GM10266 (cell line): ENCODE measurements around the gene GADD45A.
"Not testable (repeated sequence)": the region's sequence is repeated elsewhere in the genome, so short reads cannot be mapped to it uniquely, and the experiment has no call there.

Experiments
- DNase-seq: peaks from one replicate; pipeline ENCODE4 v3.0.0; 2012; ENCODE audit errors: extremely low spot score
- TF ChIP-seq, protein P1 (sequence below): IDR thresholded peaks from 2 replicates; pipeline ENCODE4 v1.5.1; 2012; ENCODE audit warnings: mild to moderate bottlenecking, low read depth; ENCODE audit not compliant: control insufficient read depth, insufficient read depth; ENCODE audit errors: missing control alignments

GADD45A gene

DNA sequence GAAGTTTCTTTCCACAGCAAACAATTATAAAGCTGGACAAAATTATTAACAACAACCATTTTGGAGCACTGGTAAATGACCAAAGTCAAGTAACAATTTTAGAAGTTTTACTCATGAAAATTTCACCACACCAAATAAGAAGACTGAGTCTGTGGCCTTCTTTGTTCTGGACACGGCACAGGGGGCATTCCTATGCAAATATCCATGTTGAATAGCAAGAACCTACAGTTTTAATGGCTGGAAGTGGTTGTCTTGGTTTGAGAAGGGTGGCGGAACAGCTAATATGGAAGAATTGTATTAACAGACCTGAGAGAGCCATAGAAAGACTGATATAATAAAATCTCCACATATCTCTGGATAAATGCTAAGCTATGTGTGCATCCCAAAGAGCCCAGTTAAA lies 29.4 kb upstream of the GADD45A start:
- no peak for DNase-seq
- TF ChIP-seq, protein P1, sequence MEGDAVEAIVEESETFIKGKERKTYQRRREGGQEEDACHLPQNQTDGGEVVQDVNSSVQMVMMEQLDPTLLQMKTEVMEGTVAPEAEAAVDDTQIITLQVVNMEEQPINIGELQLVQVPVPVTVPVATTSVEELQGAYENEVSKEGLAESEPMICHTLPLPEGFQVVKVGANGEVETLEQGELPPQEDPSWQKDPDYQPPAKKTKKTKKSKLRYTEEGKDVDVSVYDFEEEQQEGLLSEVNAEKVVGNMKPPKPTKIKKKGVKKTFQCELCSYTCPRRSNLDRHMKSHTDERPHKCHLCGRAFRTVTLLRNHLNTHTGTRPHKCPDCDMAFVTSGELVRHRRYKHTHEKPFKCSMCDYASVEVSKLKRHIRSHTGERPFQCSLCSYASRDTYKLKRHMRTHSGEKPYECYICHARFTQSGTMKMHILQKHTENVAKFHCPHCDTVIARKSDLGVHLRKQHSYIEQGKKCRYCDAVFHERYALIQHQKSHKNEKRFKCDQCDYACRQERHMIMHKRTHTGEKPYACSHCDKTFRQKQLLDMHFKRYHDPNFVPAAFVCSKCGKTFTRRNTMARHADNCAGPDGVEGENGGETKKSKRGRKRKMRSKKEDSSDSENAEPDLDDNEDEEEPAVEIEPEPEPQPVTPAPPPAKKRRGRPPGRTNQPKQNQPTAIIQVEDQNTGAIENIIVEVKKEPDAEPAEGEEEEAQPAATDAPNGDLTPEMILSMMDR: no peak

DNA sequence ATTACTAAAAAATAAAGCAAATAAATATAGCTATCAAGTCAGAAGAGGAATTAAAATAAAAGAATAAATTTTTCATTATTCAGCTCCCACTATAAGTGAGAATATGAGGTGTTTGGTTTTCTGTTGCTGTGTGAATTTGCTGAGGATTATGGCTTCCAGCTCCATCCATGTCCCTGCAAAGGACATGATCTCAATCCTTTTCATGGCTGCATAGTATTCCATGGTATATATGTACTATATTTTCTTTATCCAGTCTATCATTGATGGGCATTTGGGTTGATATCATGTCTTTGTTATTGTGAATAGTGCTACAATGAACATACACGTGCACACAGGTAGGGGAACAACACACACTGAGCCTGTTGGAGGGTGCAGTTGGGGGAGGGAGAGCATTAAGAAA lies 27.8 kb upstream of the GADD45A start:
- DNase-seq: not testable (repeated sequence)

DNA sequence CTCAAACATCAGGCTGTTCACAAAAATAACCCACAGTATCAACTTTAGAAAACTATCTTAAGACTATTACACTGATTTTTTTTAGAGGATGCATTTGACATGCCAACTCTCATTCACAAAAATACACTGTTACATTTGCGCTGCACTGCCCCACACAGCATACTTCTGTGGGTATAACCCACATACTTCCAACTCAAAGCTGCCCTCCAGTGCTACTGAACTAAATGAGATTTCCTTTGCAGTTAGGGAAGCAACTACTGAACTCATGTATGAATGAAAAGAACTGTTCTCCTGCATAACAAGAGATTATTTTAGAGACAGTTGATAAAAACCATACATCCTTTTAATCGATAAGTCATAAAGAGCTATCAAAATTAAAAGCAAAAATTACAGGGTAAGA lies 25.8 kb upstream of the GADD45A start:
- TF ChIP-seq, protein P1: no peak
- DNase-seq: no peak

DNA sequence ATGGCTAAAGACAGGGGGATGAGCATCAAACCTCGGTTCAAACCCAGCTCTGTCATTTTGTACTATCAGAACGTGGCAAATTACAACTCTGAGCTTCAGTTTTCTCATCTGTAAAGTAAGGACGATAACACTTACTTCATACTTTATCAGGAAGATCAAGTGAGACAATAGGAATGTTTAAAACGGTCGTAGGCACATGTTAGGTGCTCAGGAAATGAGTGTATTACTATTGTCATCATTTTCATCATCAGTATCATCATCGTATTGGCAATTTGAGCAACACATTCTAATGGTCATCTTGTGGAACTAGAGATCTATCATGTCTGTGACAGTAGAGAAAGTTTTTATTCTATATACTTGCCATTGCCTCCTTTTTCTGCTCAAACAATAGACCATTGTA lies 22.1 kb upstream of the GADD45A start:
- TF ChIP-seq, protein P1: no peak
- DNase-seq: no peak

DNA sequence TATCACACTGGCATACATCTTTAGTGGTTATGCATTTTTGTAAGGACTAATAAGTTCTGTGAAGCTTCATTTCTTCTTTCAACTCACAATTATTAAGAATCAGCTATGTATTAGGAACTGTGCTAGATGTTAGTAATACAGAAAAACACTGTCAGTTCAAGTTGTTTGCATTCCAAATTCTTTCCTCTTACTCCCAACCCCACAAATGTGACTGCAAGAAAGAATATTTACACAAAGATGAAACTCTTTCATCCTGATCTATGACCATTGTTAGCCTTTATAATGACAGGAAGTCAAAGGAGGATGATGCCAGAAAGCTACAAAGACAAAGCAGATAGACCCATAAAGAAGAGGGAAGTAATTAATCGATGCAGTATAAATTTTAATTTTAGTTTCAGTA lies 21.0 kb upstream of the GADD45A start:
- TF ChIP-seq, protein P1: no peak
- no peak for DNase-seq

DNA sequence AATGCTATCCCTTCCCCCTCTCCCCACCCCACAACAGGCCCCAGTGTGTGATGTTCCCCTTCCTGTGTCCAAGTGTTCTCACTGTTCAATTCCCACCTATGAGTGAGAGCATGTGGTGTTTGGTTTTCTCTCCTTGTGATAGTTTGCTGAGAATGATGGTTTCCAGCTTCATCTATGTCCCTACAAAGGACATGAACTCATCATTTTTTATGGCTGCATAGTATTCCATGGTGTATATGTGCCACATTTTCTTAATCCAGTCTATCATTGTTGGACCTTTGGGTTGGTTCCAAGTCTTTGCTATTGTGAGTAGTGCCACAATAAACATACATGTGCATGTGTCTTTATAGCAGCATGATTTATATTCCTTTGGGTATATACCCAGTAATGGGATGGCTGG lies 19.7 kb upstream of the GADD45A start:
- not testable (repeated sequence) for DNase-seq

DNA sequence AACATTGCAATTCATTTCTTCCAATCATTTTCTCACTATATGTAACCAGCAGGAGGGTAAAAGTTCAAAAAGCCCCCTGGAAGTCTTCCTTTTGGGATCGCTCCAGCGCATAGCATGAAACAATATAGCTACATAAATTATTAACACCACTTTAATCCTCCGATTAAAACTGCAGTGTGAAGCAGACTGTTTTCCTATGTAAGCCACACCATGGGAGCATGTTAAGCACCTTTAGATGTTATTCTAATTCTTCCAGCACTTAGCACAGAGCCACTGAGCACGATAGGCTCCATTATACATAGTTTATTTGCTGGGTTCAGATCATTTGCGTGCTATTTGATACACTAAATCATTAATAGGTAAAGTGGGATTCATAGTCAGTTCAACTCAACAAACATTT lies 18.4 kb upstream of the GADD45A start:
- TF ChIP-seq, protein P1: no peak
- no peak for DNase-seq

DNA sequence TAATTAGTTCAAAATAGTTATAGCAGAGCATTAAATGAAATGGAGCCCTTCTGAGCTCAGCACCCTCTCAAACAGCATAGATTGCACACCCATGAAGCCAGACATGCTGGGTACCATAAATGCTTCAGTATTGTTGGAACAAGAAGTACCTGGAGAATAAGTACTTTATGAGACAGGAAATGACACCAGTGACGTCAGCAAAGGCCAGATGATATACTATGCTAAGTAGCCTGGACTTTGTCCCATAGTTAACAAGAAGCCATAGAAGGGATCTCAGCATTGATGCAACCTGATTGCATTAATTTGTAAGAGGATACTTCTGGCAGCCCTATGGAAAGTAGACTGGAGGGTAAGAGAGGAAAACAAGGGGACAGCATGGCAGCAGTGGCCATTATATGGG lies 16.3 kb upstream of the GADD45A start:
- DNase-seq: no peak

More for the DNA sequence above, 16.3 kb upstream of the GADD45A start:
- TF ChIP-seq, protein P1: no peak
